ENCODE results near the gene METTL22.
"Not testable (repeated sequence)": the region's sequence is repeated elsewhere in the genome, so short reads cannot be mapped to it uniquely, and the experiment has no call there.

Gene METTL22

DNA sequence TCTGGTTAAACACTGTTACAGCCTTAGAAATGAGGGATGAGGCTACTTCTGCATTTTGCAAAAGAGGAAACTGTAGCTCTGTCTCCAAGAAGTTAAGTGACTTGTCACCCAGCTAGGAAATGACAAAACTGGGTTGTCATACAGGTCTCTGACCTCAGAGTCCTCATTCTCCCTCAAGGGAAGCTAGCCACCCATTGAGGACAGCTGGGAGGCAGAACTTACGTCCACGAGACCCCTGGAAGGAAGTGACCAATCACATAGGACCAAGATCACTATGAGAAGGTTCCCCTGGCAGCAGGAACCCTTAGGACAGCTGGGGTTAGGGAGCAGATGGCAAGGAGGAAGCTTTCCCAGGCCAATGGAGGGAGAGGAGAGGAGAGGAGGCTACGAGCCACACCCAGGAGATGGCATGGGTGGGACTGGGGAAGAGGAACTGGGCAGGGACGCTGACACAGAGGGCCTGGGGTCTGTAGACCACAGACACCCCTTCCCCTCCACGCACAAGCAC lies 11.2 kb downstream of the METTL22 start:
- DNase-seq (ENCODE audit: low read depth) = no peak

DNA sequence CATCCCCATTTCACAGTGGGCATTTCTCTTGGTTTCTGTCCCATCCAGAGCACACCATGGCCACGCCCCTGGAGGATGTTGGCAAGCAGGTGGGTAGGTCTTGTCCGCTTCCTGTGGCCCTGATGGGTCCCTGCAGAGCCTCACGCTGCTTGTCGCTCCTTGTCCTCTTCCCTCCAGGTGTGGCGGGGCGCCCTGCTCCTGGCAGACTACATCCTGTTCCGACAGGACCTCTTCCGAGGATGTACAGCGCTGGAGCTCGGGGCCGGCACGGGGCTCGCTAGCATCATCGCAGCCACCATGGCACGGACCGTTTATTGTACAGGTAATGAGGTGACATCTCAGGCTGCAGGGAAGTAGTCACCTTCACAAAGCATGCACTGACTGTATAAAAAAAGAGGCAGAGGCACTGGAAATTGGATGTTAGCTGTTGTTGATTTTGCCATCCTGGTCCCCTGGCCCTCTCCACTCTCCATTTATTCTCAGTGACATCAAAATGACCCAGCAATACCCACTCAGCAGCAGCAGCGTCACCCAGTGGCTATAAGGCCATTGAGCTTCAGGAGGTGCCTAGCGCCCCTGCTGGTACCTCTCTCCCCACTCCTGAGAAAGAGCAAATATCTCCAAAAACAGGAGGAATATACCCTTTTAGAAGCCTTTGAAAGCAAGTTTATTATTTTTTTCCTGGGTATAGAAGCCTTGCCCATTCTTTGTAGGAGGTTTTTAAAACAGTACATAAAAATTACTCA lies 13.7 kb downstream of the METTL22 start:
- DNase-seq (ENCODE audit: low read depth) = no peak

DNA sequence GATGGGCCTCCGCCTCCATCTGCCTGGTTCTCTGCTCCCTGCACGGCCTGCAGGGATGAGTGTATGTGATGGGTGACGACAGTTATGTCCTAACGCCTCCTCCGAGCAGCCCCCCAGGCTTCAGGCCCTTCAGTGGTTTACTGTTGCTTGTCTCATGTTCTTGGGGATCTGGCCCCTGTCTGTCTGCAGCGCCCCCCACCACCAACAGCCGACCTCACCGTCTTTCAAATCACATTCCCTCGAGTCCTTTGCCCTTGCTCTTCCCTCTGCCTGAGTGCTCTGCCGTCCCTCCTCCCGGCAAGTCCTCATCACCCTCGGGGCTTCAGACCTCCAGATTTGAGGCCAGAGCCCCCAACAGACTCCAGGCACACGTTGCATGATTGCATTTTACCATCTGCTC lies 18.2 kb downstream of the METTL22 start:
- DNase-seq (ENCODE audit: low read depth) = no peak

DNA sequence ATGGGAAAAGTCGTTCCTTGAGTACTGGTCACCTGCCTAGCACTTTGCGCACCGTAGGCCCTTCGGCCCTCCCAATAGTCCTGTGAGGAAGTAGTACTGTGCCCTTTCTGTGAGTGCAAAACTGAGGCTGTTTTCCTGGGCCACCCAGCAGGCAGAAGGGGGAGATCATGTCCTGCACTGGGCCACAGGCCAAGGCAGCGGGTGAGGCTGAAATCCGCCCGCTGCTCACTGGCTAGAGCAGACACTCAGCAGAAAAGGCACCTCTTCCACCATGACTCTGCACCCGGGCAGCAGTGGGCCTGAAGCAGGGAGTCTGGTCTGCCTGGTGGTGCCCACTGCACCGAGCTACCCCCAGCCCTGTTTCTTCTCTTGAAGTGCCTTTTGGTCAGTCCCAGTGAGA lies 20.2 kb downstream of the METTL22 start:
- DNase-seq (ENCODE audit: low read depth) = no peak

DNA sequence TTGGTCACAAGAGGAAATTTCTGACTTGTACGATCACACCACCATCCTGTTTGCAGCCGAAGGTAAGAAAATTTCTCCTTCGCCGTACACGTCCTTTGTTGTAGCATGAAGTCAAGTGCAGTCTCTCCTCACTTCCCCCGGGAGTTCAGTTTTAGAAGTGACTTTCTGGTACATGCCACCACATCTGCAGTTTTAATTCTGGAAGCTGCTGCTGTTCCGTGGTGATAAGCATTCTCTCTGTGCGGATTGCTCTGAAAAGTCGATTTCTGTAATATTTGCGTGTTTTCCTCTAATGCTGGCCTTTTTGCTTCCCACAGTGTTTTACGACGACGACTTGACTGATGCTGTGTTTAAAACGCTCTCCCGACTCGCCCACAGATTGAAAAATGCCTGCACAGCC lies 20.6 kb downstream of the METTL22 start:
- no peak for DNase-seq (ENCODE audit: low read depth)

DNA sequence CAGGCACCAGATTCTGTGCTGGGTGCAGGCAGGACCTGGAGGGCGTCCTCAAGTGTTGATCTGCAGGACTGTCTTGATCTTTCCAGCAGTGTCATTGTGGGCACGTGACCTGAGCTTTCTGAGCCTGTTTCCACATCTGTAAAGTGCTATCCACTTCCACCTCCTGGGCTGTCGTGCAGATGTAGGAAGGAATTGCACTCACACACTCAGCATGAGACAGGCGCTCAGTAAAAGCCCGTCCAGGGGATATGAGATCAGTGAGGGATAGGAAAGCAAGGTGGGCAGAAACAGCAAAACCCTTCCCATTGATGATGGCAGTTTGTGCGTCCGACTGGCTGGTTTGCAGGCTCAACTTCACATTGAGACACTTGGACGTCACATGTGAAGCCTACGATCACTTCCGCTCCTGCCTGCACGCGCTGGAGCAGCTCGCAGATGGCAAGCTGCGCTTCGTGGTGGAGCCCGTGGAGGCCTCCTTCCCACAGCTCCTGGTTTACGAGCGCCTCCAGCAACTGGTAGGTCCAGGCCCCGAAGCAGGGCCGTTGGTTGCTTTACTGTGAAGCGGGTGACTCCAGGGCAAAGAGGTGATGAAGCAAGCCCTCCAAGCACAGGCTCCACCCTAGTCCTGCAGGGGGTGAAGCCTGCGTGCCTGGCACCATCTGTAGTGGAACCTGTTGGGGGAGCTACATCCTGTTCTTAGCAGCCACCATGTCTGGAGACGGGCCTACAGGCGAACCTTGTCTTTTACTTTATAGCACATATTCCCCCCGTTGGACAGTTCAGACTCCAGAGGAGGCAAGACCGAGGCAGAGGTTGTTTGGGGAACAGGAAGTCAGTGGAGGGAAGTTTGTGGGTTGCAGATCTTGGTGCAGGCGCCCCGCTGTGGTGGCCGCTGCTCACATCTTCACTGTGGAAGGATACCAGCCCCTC lies 23.0 kb downstream of the METTL22 start:
- no peak for DNase-seq (ENCODE audit: low read depth)

DNA sequence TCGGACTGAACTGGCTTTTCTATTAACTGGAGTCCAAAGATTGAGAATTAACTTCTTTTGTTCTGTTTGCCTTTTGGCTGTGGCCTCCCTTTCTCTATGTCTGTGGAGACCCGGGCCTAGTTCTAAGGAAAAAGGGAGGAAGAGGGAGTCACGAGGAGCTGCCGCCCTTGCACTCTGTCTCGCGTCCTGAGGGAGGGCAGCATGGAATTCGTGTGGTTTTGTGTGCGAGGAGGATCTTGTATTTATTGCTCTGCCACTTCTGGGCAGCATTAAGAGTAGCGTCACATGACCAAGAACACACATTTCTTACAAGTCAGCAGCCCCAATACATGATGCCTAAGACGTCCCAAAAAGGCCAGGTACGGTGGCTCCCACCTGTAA lies 23.6 kb downstream of the METTL22 start:
- DNase-seq (ENCODE audit: low read depth) = no peak

DNA sequence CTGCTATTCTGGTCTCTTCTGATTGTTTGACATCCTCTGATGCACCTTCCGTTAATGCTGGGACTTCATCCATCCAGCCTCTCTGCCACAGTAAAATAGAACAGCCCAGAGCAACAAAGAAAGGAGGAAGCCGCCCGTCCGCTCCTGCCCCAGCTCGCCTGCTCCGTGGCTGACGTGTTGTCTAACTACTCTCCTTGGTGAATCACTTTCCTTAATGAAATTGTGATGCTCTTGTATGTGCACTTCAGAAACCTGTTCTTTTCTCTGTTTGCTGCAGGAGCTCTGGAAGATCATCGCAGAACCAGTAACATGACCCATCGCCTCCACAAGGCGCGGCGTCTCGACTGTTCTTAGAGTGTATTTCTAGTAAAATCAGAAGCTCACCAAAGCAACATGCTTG lies 24.3 kb downstream of the METTL22 start:
- DNase-seq (ENCODE audit: low read depth) = no peak

DNA sequence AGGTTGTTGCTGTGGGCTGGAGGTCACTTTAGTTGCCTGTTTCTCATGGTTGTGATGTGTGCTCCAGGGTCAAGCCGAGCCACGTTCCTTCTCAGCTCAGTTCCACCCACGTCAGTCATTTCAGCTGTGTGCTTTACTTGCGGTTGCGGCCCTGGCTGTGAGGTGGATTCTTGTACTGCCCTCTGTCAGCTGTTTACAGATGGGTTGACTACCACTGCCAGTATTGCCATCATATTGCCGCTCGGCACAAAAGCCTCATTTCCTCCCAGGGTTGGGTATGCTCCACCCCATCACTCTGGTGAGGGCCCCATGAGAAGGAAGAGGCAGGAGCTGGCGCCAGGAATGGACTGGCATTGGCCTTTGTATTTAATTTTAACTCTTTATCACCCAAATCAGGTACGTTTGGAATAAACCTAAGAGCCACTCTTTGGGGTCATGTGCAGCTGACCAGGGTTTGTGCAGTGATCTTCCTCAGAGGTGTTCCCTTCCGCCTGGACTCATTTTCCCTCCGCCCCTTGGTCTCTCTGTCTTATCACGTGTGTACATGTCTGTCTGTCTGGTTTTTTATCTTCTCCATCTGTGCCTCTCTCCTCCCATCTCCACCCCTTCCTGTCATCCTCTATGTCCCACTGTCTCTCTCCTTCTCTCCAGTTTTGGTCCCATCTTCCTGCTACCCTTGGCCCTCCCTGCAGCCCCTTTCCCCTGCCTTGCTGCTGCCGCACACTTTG lies 25.0 kb downstream of the METTL22 start:
- DNase-seq (ENCODE audit: low read depth) = no peak

DNA sequence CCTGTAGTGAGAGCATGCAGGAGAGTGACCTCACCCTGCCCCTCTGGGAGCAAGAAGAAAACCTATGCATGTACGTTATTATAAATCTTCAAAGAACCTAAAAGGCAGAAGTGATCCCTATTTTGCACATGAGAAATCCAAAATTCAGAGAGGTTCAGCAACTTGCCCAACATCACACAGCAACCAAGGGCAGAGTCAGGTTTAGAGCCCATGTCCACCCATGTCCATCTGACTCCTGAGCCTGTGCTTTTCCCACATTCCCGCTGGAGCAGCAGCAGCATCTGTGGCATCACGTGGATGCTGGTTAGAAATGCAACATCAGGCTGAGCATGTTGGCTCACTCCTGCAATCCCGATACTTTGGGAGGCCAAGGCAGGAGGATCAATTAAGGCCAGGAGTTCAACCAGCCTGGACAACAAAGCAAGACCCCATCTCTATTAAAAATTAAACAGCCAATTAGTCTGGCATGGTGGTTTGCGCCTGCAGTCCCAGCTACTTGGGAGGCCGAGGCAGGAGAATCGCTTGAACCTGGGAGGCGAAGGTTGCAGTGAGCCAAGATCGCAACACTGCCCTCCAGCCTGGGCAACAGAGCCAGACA lies 26.3 kb downstream of the METTL22 start:
- DNase-seq (ENCODE audit: low read depth) = no peak

DNA sequence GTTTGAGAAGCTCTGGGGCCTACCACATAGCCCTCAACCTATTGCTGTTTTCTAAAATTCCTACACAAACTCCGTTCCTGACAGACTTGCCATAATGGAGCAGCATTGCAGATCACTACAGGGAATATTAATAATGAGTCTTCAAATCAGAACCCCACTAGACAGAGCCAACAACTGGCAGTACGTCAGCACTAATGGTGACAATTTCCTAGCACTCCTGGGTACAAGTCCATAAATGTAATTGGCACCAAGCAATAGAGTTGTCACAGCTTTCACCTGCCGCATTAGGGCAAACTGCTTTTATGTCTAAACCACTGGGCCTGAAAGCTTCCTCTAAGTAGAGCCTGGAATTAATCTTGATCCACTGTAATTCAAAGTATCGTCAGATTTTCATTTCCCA lies 27.4 kb downstream of the METTL22 start:
- DNase-seq (ENCODE audit: low read depth) = no peak

DNA sequence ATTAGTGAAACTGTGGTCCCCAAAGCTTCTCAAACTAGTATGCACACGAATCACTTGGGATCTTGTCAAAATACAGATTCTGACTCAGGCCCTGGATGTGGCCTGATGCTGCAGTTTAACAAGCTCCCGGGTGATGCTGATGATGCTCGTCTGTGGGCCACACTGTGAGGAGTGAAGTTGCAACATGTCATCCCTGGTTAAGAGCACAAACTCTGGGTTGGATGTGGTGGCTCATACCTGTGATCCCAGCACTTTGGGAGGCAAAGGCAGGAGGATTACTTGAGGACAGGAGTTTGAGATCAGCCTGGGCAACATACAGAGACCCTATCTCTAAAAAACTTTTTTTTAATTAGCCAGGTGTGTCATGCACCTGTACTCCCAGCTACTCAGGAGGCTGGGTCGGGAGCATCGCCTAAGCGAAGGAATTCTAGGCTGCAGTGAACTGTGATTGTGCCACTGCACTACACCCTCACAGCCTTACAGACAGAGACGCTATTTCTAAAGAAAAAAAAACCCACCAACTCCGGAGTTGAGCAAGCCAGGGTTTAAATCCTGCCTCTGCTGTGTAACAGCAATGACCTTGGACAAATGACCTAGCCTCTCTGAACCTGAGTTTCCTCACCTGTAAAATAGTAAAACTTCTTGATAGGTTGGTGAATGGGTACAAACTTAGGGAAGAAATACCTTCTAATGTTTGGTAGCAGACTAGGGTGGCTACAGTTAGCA lies 28.5 kb downstream of the METTL22 start:
- DNase-seq (ENCODE audit: low read depth) = no peak

DNA sequence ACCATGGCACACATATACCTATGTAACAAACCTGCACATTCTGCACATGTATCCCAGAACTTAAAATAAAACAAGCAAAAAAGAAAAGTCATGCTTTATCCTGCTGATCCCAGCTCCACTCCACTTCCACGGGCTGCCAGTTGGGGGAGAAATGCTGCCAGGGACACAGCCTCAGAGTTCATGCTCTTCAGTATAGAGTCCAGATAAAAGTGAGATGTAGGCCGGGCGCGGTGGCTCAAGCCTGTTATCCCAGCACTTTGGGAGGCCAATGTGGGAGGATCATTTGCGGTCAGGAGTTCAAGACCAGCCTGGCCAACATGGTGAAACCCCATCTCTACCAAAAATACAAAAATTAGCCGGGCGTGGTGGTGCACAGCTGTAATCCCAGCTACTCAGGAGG lies 30.5 kb downstream of the METTL22 start:
- not testable (repeated sequence) for DNase-seq (ENCODE audit: low read depth)

DNA sequence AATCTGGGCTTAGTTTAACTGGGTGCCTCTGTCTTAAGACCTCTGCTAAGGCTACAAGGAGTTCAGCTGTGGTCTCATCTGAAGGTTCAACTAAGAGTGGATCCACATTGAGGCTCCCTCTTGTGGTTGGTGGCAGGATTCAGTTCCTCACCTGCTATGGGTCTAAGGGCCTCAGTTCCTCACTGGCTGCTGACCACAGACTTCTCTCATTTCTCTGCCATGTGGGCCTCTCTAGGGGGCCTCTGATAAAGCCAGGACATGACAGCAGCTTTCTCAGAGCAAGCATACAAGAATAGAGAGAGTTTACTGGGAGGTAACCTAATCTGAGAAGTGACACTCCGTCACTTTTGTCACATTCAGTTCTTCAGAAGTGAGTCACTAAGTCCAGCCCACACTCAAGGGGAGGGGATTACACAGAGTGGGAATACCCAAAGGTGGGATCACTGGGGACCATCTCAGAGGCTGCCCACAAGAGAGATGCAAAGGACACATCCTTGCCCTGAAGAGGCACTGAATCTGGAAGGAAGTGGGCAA lies 33.8 kb downstream of the METTL22 start:
- DNase-seq (ENCODE audit: low read depth) = no peak

DNA sequence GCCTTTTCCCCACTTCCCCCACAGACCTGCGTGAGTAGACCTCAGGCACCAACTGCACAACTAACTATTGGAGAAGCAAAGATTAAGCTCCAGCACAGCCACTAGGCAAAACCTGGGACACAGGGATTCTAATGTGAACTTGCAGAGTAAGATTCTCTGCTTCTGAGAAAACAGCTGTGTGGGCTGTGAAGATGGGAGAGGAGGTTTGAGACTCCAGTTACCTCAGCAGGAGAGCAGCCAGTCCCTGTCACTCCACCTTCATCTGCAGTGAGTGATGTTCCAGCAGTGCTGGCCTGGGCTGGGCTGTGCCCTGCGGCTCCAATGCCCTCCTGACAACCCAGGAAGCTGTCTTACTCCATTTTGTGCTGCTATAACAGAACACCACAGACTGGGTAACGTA lies 34.9 kb downstream of the METTL22 start:
- DNase-seq (ENCODE audit: low read depth) = no peak

DNA sequence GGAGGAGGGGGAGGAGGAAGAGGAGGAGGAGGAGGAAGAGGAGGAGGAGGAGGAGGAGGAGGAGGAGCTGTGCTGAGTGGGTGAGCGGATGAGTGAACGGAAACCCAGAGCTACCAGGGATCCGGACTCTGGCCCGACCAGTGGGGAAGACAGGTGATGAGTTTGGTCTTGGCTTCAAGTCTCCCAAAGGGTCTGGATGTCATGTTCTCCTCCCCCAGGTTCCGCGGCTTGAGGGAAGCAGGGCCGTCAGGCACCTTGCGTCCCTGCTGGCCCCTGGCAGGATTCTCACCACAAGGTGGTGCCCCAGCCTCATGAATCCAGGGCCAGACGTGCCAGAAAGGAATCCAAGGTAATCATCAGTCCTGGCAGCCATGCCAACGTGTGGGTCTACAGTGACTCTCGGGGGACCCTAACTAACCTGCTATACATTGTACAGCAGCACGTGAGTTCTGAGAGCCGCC lies 39.4 kb downstream of the METTL22 start:
- DNase-seq (ENCODE audit: low read depth) = peak; percentile 30

DNA sequence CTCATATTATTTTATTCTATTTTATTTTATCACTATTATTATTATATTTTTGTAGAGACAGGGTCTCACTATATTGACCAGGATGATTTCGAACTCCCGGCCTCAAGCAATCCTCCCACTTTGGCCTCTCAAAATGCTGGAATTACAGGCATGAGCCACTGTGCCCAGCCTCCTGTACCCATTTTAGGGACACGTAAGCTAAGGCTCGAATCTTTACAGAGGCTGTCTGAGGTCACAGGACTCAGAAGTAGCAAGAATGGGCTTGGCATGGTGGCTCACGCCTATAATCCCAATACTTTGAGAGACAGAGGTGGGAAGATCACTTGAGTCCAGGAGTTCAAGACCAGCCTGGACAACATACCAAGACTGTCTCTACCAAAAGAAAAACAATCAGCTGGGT lies 40.2 kb downstream of the METTL22 start:
- no peak for DNase-seq (ENCODE audit: low read depth)

DNA sequence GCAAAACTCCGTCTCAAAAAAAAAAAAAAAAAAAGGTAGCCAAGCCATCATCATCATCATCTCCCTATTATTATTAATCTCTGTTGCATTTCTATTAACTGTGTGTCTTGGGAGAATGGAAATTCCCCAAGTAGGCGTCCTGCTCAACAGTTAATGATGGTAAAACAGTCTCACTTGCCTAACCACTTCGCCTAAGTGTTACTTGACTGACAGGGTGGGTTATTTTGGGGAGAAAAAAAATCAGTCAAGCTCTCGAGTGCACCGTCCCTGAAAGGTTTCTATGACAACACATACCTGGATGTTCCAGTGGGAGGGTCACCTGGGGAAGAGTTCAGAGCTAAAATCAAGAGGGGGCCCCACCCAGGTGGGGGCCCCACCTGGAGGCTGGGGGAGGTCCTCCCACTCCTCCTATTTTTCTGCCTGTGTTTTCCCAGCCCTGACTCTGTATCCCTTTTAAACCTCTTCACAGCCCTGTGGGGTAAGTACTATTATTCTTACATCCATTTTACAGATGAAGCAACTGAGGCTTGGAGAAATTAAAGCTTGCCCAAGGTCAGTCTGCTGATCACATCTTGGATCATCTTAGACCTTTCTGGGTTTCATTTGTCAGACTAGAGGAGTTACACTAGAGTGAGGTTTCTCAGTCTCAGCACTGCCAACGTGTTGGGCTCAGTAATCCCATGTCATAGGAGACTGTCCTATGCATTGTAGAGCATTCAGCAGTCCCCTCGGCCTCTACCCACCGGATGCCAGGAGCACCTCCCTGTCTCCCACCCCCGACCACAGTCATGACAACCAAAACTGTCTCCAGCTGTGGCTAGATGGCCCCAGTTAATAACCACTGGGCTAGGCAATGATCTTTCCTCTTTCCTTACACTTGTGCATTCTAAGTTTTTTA lies 41.9 kb downstream of the METTL22 start:
- DNase-seq (ENCODE audit: low read depth) = no peak

DNA sequence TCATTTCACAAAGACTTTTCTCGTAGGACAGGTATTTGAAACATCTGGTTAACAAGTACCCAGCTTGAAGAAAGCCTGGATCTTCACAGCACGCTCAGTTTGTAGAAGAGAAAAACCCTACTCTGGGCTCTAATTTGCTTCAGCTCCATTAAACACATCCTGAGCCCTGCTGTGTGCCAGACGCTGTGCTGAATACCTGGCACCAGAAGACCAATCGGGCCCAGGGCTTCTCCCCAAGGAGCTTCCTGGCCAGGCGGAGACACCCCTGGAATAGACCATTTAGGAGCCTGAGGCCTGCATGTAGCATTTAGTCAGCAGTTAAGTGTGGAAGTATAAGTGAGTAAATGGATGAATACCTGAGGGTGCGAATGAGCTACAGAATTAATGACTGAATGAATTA lies 44.0 kb downstream of the METTL22 start:
- no peak for DNase-seq (ENCODE audit: low read depth)

DNA sequence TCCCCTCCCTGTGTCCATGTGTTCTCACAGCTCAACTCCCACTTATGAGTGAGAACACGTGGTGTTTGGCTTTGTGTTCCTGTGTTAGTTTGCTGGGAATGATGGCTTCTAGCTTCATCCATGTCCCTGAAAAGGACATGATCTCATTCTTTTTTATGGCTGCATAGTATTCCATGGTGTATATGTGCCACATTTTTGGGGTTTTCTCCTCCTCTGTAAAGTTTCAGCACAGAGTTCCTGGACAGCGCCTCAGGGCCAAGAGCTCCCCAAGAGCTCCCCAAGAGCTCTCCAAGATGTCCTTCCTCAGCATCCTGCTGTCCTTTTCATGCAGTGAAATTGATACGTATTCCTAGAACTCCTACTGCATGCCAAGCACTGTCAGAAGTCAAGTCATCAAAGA lies 46.0 kb downstream of the METTL22 start:
- no peak for DNase-seq (ENCODE audit: low read depth)
